ENCODE measurements around the gene CPN2. TPM values are rescaled to one million over a fixed set of nuclear protein-coding genes. Genes with fewer than 3 reads are reported as not detected.

Gene CPN2
- total RNA-seq, 1 experiment from 2014 or later, result not detected

DNA sequence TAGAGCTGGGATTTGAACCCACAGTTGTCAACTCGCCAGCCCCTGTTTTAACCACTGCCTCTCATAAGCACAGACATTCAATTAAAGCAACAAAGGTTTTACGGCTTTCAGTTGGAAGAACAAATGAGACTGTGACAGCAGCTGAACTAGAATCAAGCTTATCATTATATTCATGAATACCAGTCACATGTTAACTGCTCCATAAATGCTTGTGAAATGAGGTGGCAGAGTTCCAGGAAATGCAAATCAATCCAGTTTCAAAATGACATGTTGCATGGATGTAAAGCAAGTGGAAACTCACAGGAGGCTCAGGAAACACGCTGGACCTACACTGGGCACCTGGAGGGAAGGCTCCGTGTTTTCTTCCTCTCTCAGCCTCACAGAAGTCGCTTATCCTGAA, 44.1 kb upstream of the CPN2 start:
- H3K9me3 Mint-ChIP-seq (ENCODE audit: low read depth, unreplicated experiment), result peaks cover 7% of the 10 kb centered on the region
- peaks cover 20% of the 10 kb centered on the region for H3K4me1 Mint-ChIP-seq (ENCODE audit: low read depth, unreplicated experiment)
- TF ChIP-seq CTCF (IDR thresholded peaks at IDR 0.05; ENCODE audit: unreplicated experiment), result no peak
- H3K27me3 Mint-ChIP-seq (ENCODE audit: unreplicated experiment), result peaks cover 41% of the 10 kb centered on the region
- no peaks in the 10 kb centered on the region for H3K36me3 Mint-ChIP-seq (ENCODE audit: insufficient read depth, unreplicated experiment)
- H3K27ac Mint-ChIP-seq (ENCODE audit: unreplicated experiment), result peak overlapping the region; percentile 20
- DNase-seq, result peak; percentile 53
- BruUV-seq (replicated peaks), result no TSS peak
- intact Hi-C loops (cut with micrococcal nuclease; ENCODE audit: unreplicated experiment), result no loop called here
- CTCF ChIA-PET, result interaction anchor here (0.6 to 1.8 kb wide), 9 partner anchors 9 to 548 kb away, joined by 3 to 7 read pairs (median 4); partner anchors contain the start of gene LRRC15
- no peak overlapping the region for H3K4me3 Mint-ChIP-seq (ENCODE audit: low read depth, unreplicated experiment)

- CTCF ChIA-PET, result no interaction called here
- no TSS peak for BruUV-seq (replicated peaks)
These were observed 41.4 kb upstream of the CPN2 start for GRCh38 chr3:194392576-194392975.

DNA sequence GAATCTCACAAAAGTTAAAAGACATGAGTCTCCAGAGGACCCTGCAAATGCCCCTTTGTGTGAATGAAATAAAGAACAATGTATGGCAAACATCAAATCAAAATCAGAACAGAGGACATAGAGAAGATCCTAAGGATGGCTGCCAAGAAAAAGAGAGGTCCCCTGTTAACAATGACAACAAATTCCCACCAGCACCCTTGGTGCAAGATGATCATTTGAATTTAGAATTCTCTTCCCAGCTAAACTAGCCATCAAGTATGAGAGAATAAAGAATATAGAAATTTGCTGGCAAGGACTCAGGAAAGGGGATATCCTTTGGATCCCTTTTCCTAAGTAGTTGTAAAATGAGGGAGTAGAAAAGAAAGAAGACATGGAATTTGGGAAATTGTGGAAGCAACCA, 39.7 kb upstream of the CPN2 start:
- H3K27me3 Mint-ChIP-seq (ENCODE audit: unreplicated experiment), result peaks cover 56% of the 10 kb centered on the region
- CTCF ChIA-PET, result no interaction called here
- no peak for TF ChIP-seq CTCF (IDR thresholded peaks at IDR 0.05; ENCODE audit: unreplicated experiment)

More at GRCh38 chr3:194392576-194392975, 41.4 kb upstream of the CPN2 start:
- H3K9me3 Mint-ChIP-seq (ENCODE audit: low read depth, unreplicated experiment), result peaks cover 13% of the 10 kb centered on the region
- H3K27me3 Mint-ChIP-seq (ENCODE audit: unreplicated experiment), result peaks cover 54% of the 10 kb centered on the region
- peaks cover 20% of the 10 kb centered on the region for H3K4me1 Mint-ChIP-seq (ENCODE audit: low read depth, unreplicated experiment)
- H3K27ac Mint-ChIP-seq (ENCODE audit: unreplicated experiment), result no peak overlapping the region
- DNase-seq, result no peak
- intact Hi-C loops (cut with micrococcal nuclease; ENCODE audit: unreplicated experiment), result no loop called here
- TF ChIP-seq CTCF (IDR thresholded peaks at IDR 0.05; ENCODE audit: unreplicated experiment), result no peak
- H3K4me3 Mint-ChIP-seq (ENCODE audit: low read depth, unreplicated experiment), result no peak overlapping the region
- H3K36me3 Mint-ChIP-seq (ENCODE audit: insufficient read depth, unreplicated experiment), result no peaks in the 10 kb centered on the region

GRCh38 chr3:194389269-194389668, 38.1 kb upstream of the CPN2 start:
- Mint-ChIP-seq H3K4me1 (ENCODE audit: low read depth, unreplicated experiment) (no peaks in the 10 kb centered on the region), H3K27ac (ENCODE audit: unreplicated experiment) (no peak overlapping the region), H3K36me3 (ENCODE audit: insufficient read depth, unreplicated experiment) (no peaks in the 10 kb centered on the region), H3K9me3 (ENCODE audit: low read depth, unreplicated experiment) (peaks cover 13% of the 10 kb centered on the region), H3K27me3 (ENCODE audit: unreplicated experiment) (peaks cover 66% of the 10 kb centered on the region), H3K4me3 (ENCODE audit: low read depth, unreplicated experiment) (no peak overlapping the region)
- no peak for TF ChIP-seq CTCF (IDR thresholded peaks at IDR 0.05; ENCODE audit: unreplicated experiment)
- no peak for DNase-seq
- no TSS peak for BruUV-seq (replicated peaks)
- CTCF ChIA-PET, result no interaction called here
- intact Hi-C loops (cut with micrococcal nuclease; ENCODE audit: unreplicated experiment), result no loop called here

More for the DNA sequence above, 39.7 kb upstream of the CPN2 start:
- no peak for DNase-seq
- no peak overlapping the region for H3K4me3 Mint-ChIP-seq (ENCODE audit: low read depth, unreplicated experiment)
- peaks cover 16% of the 10 kb centered on the region for H3K4me1 Mint-ChIP-seq (ENCODE audit: low read depth, unreplicated experiment)
- intact Hi-C loops (cut with micrococcal nuclease; ENCODE audit: unreplicated experiment), result no loop called here
- H3K27ac Mint-ChIP-seq (ENCODE audit: unreplicated experiment), result no peak overlapping the region
- no peaks in the 10 kb centered on the region for H3K36me3 Mint-ChIP-seq (ENCODE audit: insufficient read depth, unreplicated experiment)
- no TSS peak for BruUV-seq (replicated peaks)
- peaks cover 13% of the 10 kb centered on the region for H3K9me3 Mint-ChIP-seq (ENCODE audit: low read depth, unreplicated experiment)

Data from Calu3 (cell line).